NCI-H187 (cell line): Measurements from ENCODE around the gene COL6A5.

Experiments
- DNase-seq, 2 experiments: peaks; one replicate each; lab custom pipeline; 2025; lab: John Stamatoyannopoulos, UW

Gene COL6A5

DNA sequence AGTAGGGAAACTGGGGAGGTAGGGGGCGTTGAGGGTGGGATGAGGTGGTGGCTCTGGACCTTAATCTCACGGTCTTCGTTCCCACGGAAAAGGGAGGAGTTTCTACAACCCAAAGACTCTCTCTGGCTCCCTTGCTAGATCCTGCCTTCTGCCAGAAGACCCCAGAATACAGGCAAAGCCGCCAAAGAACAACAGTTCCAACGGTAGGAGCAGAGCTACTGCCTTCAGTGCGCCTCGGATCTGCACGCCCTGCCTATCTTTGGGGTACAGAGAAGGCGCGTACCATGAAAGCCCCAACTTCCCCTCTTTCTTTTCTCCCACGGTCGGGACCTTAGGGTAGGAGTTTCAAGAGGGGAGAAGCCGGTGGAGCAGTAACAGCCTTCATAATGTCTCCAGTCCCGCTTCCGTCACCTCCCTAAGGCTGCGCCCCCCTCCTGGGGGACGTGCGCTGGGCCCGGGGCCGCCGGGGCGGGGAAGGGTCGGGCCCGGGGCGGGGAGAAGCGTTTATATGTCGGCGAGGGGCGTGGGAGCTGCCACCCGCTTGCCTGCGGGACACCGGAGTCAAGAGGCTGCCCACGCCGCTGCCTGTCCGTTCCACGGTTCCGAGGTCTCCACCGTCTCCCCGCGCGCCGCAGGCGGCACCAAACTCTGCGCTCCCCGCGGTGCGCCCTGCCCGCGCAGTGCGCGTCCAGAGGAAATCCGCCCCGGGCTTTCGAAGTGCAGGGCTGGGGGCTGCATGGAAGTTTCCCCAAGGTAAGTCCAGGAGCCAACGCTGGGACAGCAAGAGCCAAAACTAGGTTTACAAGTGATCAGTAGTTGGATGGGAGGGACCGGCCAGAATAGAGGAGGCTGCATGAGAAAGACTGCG, 171.4 kb downstream of the COL6A5 start, which contains the start of gene COL6A6:
COL6A6 (plus strand) TSS at position 533 of the 868 bp plus-strand sequence. CDS start 43,188 bp downstream, outside the sequence.
- no peak for DNase-seq

DNA sequence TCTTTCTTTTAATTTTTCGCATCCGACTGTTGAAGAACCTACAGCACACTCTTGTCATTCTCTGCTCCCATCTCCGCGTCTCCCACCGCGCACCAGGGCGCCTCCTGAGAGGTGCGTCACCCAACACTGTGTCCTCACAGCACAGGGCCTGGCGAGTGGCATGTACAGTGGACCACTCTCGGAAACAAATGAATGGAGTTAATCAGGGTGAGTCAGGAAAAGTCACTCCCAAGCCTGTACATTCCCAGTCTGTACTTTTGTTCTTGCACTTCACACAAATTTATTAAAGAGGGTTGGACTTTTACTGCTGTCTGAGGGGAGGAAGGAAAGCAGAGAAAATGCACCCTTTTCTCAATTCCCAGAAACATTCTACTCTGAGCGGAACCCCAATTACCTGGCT, 172.1 kb downstream of the COL6A5 start:
- DNase-seq: no peak

DNA sequence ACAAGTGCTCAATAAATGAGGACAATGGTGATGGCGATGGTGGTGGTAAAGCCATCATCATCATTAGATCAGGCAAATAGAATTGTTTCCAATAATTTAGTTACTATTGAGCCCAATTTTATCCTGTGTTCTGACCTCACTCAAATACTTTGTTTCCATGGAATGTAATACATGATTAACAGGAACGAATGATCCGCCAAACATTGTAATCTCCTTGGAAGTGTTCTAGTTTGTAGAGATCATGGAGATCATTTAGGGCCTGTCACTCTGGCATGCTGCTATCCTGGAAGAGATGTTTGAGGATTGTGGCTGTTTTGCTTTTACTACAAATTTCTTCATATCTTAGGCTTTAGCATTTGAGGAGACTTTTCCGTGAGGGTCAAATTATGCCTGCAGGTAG, 174.3 kb downstream of the COL6A5 start:
- no peak for DNase-seq

DNA sequence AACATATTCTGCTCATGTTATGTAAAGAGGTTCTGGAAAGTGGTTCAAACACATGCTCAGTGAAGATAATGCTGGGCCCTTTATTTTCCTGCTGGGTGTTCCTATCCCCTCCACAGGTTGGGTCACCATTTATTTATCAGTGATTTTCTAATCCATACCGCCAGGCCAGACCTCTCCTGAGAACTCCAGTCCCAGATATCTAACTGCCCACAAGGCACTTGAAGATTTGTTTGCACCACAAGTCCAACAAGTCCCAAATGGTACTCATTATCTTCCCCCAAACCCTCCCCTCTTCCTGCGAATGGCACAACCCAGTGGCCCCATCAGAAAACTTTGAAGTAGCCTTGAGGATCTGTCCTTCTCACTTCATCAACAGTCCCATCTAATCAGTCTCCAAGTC, 176.9 kb downstream of the COL6A5 start:
- no peak for DNase-seq

DNA sequence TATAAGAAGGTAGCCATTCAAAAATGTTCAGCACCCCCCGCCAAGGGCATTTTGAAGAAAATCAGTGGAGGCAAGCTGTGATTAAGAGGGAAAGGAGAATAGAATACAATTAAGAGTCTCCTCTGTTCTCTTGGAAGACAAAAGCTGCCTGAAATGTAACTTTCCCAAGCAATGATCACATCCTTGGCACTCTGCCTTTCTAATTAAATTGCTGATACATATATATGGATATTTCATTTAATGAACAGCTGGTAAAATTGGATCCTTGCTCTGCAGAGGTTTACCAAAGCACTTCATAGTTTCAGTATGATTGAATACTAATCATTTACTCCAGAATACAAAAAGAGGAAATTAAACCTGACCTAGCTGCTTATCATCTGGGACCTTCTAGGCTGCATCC, 182.0 kb downstream of the COL6A5 start:
- DNase-seq: no peak

DNA sequence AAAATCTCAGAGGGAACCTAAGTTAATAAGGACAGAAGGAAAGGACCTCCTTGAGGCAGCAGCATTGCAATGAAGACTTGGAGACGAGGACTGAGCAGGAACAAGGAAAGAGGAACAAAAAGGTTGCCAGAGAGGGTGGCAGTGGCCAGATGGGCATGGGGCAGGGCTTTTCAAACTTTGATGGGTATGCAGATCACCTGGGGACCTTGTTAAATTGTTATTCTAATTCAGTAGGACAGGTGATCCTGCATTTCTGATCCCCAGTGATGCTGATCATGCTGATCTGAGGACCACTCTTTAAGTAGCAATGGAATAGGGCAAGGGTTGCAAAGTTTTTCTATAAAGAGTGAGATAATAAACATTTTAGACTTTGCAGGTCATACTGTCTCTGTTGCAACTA, 182.6 kb downstream of the COL6A5 start:
- no peak for DNase-seq

DNA sequence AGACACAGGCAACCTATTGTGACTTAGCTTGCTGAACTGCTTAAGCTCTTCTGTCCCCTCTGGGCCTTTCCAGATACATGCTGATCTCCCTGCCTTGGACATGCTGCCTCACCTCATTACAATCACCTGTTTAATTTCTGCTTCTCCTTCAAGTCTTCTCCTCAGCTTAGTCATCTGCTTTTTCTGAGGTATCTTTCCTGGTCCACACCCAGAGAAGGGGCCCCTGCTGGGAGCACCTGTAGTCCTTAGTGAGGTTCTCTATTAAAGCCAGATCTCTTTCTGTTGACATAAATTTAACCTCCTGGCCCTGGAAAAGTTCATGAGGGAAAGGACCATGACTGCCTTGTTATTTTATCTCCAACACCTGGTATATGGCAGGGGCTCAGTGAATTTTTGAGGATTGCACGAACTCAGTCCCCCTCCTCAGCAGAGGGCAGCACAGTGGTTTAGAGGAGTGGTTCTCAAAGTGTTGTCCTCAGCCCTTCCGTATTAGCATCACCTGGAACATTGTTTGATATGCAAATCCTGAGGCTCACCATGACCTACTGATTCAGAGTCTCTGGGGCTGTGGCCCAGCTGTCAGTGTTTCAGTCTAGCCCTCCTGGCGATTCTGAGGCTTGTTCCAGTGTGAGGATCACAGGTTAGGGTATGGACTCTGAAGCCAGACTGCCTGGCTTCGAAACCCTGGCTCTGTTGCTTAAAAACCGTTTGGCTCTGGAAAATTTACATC, 184.2 kb downstream of the COL6A5 start:
- DNase-seq: peak in 1 of 2 experiments; percentile 4

DNA sequence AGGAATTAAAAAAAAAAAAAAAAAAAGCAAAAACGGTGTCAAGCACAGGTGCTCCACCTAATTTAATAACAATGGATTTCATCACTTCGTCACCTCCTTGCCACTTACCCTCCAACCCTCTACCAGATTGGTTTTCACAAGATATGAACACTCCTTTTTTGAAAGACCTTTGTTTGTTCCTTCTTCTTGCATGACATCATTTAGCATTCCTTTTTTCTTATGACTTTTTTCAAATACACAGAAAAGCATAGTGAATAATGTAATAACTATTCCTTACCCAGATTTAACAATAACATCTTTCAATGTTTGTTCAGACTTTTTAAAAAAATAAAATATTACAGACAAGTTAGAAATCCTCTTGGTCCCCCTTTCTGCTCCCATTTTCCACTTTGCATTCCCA, 187.8 kb downstream of the COL6A5 start:
- no peak for DNase-seq
